ENCODE results near the gene SMPDL3B. TPM values are rescaled to one million over a fixed set of nuclear protein-coding genes. Genes with fewer than 3 reads are reported as not detected.

The SMPDL3B gene
- total RNA-seq, 1 experiment from 2014 or later, result 11.7 TPM

DNA sequence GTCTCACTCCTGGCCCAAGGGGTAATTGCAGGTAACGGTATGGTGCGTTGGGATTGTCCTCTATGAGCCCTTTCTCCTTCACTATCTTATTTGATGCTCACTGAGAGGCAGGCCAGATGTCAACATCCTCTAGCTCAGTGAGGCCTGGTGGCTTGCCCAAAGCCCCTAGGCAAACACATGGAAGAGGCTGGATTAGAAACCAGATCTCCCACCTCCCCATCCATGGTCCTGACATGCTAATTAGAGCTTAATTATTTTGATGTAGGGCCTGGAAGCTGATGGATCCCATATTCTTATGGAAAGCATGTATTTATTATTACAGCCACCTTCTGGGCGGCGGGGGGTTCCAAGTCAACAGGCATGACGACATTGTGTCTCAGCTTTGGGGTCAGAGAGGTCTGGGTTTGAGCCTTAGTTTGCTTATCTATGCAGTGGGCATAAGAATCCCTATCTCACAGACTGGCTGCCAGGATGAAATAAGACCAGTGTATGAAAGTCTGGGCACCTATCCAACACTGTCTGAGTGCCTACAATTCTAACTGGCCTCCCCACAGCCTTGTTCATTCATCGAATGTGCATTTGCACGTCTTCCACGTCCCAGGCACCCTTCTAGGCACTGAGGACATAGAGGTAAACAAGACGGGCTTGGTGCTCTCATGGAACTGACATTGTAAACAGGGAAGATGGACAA, 6.2 kb downstream of the SMPDL3B start:
- Histone ChIP-seq H3K4me3 (ENCODE audit: low read depth, low read length) (no peak overlapping the region), H3K4me1 (peaks cover 9% of the 10 kb centered on the region), H3K27me3 (replicated peaks; ENCODE audit: control insufficient read depth, insufficient read depth, low read length) (no peaks in the 10 kb centered on the region), H3K36me3 (ENCODE audit: control insufficient read depth, insufficient read depth, low read length) (no peaks in the 10 kb centered on the region), H3K9me3 (no peaks in the 10 kb centered on the region)
- no peaks in the 10 kb centered on the region for H3K9me3 Mint-ChIP-seq (ENCODE audit: unreplicated experiment)
- CTCF ChIA-PET, result no interaction called here
- H3K27ac Mint-ChIP-seq (ENCODE audit: unreplicated experiment), result peak overlapping the region; percentile 48
- peaks cover under 1% of the 10 kb centered on the region for H3K36me3 Mint-ChIP-seq (ENCODE audit: insufficient read depth, unreplicated experiment)
- TF ChIP-seq, protein P1, sequence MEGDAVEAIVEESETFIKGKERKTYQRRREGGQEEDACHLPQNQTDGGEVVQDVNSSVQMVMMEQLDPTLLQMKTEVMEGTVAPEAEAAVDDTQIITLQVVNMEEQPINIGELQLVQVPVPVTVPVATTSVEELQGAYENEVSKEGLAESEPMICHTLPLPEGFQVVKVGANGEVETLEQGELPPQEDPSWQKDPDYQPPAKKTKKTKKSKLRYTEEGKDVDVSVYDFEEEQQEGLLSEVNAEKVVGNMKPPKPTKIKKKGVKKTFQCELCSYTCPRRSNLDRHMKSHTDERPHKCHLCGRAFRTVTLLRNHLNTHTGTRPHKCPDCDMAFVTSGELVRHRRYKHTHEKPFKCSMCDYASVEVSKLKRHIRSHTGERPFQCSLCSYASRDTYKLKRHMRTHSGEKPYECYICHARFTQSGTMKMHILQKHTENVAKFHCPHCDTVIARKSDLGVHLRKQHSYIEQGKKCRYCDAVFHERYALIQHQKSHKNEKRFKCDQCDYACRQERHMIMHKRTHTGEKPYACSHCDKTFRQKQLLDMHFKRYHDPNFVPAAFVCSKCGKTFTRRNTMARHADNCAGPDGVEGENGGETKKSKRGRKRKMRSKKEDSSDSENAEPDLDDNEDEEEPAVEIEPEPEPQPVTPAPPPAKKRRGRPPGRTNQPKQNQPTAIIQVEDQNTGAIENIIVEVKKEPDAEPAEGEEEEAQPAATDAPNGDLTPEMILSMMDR (IDR thresholded peaks at IDR 0.05; ENCODE audit: insufficient read depth in 1 of 2, low read depth in 1 of 2, low read length in 1 of 2, severe bottlenecking in 1 of 2, unreplicated experiment in 1 of 2), result no peak
- POLR2A ChIA-PET, result no interaction called here
- no TSS peak for BruUV-seq (replicated peaks)
- intact Hi-C loops (cut with micrococcal nuclease; ENCODE audit: unreplicated experiment), result loop anchor here (5.0 kb wide), 1 partner anchor 36 kb away; no protein-coding TSS in a partner anchor
- DNase-seq, result no peak
- H3K4me1 Mint-ChIP-seq (ENCODE audit: low read depth, unreplicated experiment), result peaks cover 6% of the 10 kb centered on the region
- no peaks in the 10 kb centered on the region for H3K27me3 Mint-ChIP-seq (ENCODE audit: insufficient read depth, unreplicated experiment)
- H3K4me3 Mint-ChIP-seq (ENCODE audit: unreplicated experiment), result peak overlapping the region; percentile 29

- CTCF ChIA-PET, result no interaction called here
Measured at GRCh38 chr1:27941671-27942540, 7.1 kb downstream of the SMPDL3B start.

GRCh38 chr1:27945020-27945419, 10.2 kb downstream of the SMPDL3B start:
- BruUV-seq (replicated peaks), result no TSS peak
- intact Hi-C loops (cut with micrococcal nuclease; ENCODE audit: unreplicated experiment), result no loop called here
- Mint-ChIP-seq H3K27me3 (ENCODE audit: insufficient read depth, unreplicated experiment) (no peaks in the 10 kb centered on the region), H3K27ac (ENCODE audit: unreplicated experiment) (no peak overlapping the region), H3K4me1 (ENCODE audit: low read depth, unreplicated experiment) (peaks cover 6% of the 10 kb centered on the region), H3K4me3 (ENCODE audit: unreplicated experiment) (no peak overlapping the region), H3K9me3 (ENCODE audit: unreplicated experiment) (no peaks in the 10 kb centered on the region), H3K36me3 (ENCODE audit: insufficient read depth, unreplicated experiment) (no peaks in the 10 kb centered on the region)
- TF ChIP-seq, protein P1 (IDR thresholded peaks at IDR 0.05; ENCODE audit: insufficient read depth in 1 of 2, low read depth in 1 of 2, low read length in 1 of 2, severe bottlenecking in 1 of 2, unreplicated experiment in 1 of 2), result no peak
- DNase-seq, result no peak
- Histone ChIP-seq H3K9me3 (no peaks in the 10 kb centered on the region), H3K36me3 (ENCODE audit: control insufficient read depth, insufficient read depth, low read length) (no peaks in the 10 kb centered on the region), H3K4me3 (ENCODE audit: low read depth, low read length) (no peak overlapping the region), H3K27me3 (replicated peaks; ENCODE audit: control insufficient read depth, insufficient read depth, low read length) (no peaks in the 10 kb centered on the region), H3K4me1 (peaks cover 9% of the 10 kb centered on the region)
- ChIA-PET CTCF (interaction anchor here (1.1 kb wide), 1 partner anchor 87 kb away, joined by 3 read pairs; no protein-coding TSS in a partner anchor), POLR2A (no interaction called here)

More at GRCh38 chr1:27941671-27942540, 7.1 kb downstream of the SMPDL3B start:
- Histone ChIP-seq H3K9me3 (no peaks in the 10 kb centered on the region), H3K27me3 (replicated peaks; ENCODE audit: control insufficient read depth, insufficient read depth, low read length) (no peaks in the 10 kb centered on the region), H3K4me1 (peaks cover 9% of the 10 kb centered on the region), H3K36me3 (ENCODE audit: control insufficient read depth, insufficient read depth, low read length) (no peaks in the 10 kb centered on the region), H3K4me3 (ENCODE audit: low read depth, low read length) (no peak overlapping the region)
- H3K9me3 Mint-ChIP-seq (ENCODE audit: unreplicated experiment), result no peaks in the 10 kb centered on the region
- TF ChIP-seq, protein P1 (IDR thresholded peaks at IDR 0.05; ENCODE audit: insufficient read depth in 1 of 2, low read depth in 1 of 2, low read length in 1 of 2, severe bottlenecking in 1 of 2, unreplicated experiment in 1 of 2), result no peak
- POLR2A ChIA-PET, result no interaction called here
- no peaks in the 10 kb centered on the region for H3K27me3 Mint-ChIP-seq (ENCODE audit: insufficient read depth, unreplicated experiment)
- intact Hi-C loops (cut with micrococcal nuclease; ENCODE audit: unreplicated experiment), result loop anchor here (5.0 kb wide), 1 partner anchor 35 kb away; no protein-coding TSS in a partner anchor
- peak overlapping the region; percentile 48 for H3K27ac Mint-ChIP-seq (ENCODE audit: unreplicated experiment)
- no peak for DNase-seq
- H3K4me1 Mint-ChIP-seq (ENCODE audit: low read depth, unreplicated experiment), result peaks cover 6% of the 10 kb centered on the region
- H3K36me3 Mint-ChIP-seq (ENCODE audit: insufficient read depth, unreplicated experiment), result no peaks in the 10 kb centered on the region
- peak overlapping the region; percentile 29 for H3K4me3 Mint-ChIP-seq (ENCODE audit: unreplicated experiment)
- no TSS peak for BruUV-seq (replicated peaks)
